GM12878 (cell line): Measurements from ENCODE around the gene SEL1L. TPM values are rescaled to one million over a fixed set of nuclear protein-coding genes. Genes with fewer than 3 reads are reported as not detected.

Experiments
- ATAC-seq: fragments of 200-7000 bp; cut with Tn5 transposase; 3 replicates; pipeline ENCODE4 v1.9.1; 2020; ENCODE audit warnings: mild to moderate bottlenecking, moderate library complexity
- BruUV-seq: library from RNA; stranded (reverse); fragments of 400-500 nt; replicated peaks from 2 replicates; lab custom pipeline; 2021; lab: Mats Ljungman, UMichigan
- CTCF ChIA-PET: fragments of 300-600 bp; sonication (Branson Sonifier 250); formaldehyde crosslinking; extraction: SDS; loops from one replicate; lab custom pipeline; 2021; ENCODE audit warnings: inconsistent platforms; lab: Yijun Ruan, JAX
- POLR2A ChIA-PET: fragments of 350-600 bp; formaldehyde crosslinking; extraction: SDS; loops from one replicate; lab custom pipeline; 2021; ENCODE audit warnings: inconsistent platforms; lab: Charles Lee
- RAD21 ChIA-PET: fragments of 300-600 bp; sonication (Branson Sonifier 250); formaldehyde crosslinking; loops from one replicate; lab custom pipeline; 2023; ENCODE audit warnings: antibody characterized with exemption; ENCODE audit not compliant: unreplicated experiment; lab: Charles Lee
- SMC1A ChIA-PET: fragments of 300-600 bp; sonication (Branson Sonifier 250); formaldehyde crosslinking; loops from one replicate; lab custom pipeline; 2023; ENCODE audit not compliant: unreplicated experiment, uncharacterized antibody; lab: Charles Lee
- DNase-seq: peaks from one replicate; pipeline ENCODE4 v3.0.0-alpha.2; 2011; ENCODE audit warnings: low read depth, low spot score
- FAIRE-seq: peaks from 3 replicates; lab custom pipeline; 2011; peaks lifted over from hg19 to GRCh38; lab: Jason Lieb, UNC
- H2AFZ ChIP-seq: 2 replicates; pipeline ENCODE4 v1.6.0; 2011; ENCODE audit warnings: low read depth, low read length, control low read depth; ENCODE audit not compliant: control insufficient read depth
- H3K27ac ChIP-seq: 2 replicates; pipeline ENCODE4 v1.5.1; 2011; ENCODE audit warnings: control low read depth; ENCODE audit not compliant: control insufficient read depth, insufficient read depth
- H3K27me3 ChIP-seq, 2 experiments: replicated peaks in 1 of 2; 2 replicates each; pipeline versions ENCODE4 v1.6.0 to v1.6.1; 2011; ENCODE audit warnings: low read length in 1 of 2; ENCODE audit not compliant: control insufficient read depth in 2 of 2, insufficient read depth in 2 of 2
- H3K36me3 ChIP-seq, 2 experiments: 2 replicates each; pipeline ENCODE4 v1.5.1; 2011; ENCODE audit warnings: low read length in 1 of 2; ENCODE audit not compliant: control insufficient read depth in 2 of 2, insufficient read depth in 2 of 2
- H3K4me1 ChIP-seq: 2 replicates; pipeline ENCODE4 v1.6.1; 2011; ENCODE audit warnings: mild to moderate bottlenecking, low read length, moderate library complexity, mixed read lengths; ENCODE audit not compliant: control insufficient read depth, insufficient read depth
- H3K4me2 ChIP-seq: 2 replicates; pipeline ENCODE4 v1.6.0; 2011; ENCODE audit warnings: control low read depth; ENCODE audit not compliant: control insufficient read depth, insufficient read depth
- H3K4me3 ChIP-seq: fragments of 200-600 bp; sonication (generic); 2 replicates; pipeline ENCODE4 v1.5.1; 2016
- H3K79me2 ChIP-seq: 2 replicates; pipeline ENCODE4 v1.6.0; 2011; ENCODE audit warnings: low read length; ENCODE audit not compliant: control insufficient read depth, insufficient read depth
- H3K9ac ChIP-seq: 2 replicates; pipeline ENCODE4 v1.8.0; 2011; ENCODE audit warnings: low read length, control low read depth, mixed read lengths; ENCODE audit not compliant: control insufficient read depth, insufficient read depth
- H3K9me3 ChIP-seq: replicated peaks from 3 replicates; pipeline ENCODE4 v1.5.1; 2011; ENCODE audit warnings: mild to moderate bottlenecking, low read length; ENCODE audit not compliant: control insufficient read depth, insufficient read depth
- H4K20me1 ChIP-seq: 2 replicates; pipeline ENCODE4 v1.6.0; 2011; ENCODE audit not compliant: control insufficient read depth, insufficient read depth
- MEF2B ChIP-seq: fragments of 450-650 bp; IDR thresholded peaks from 2 replicates; pipeline ENCODE4 v1.6.1; 2018; ENCODE audit warnings: mild to moderate bottlenecking, moderate library complexity; ENCODE audit not compliant: partially characterized antibody, poor library complexity, severe bottlenecking
- MLLT1 ChIP-seq: fragments of 450-650 bp; IDR thresholded peaks from 2 replicates; pipeline ENCODE4 v1.6.1; 2016; ENCODE audit warnings: mild to moderate bottlenecking
- TCF7 ChIP-seq: IDR thresholded peaks from 2 replicates; pipeline ENCODE4 v1.6.1; 2014; ENCODE audit warnings: antibody characterized with exemption, borderline replicate concordance
- ZBTB40 ChIP-seq: fragments of 450-650 bp; IDR thresholded peaks from 2 replicates; pipeline ENCODE4 v1.6.1; 2016; ENCODE audit warnings: mild to moderate bottlenecking, moderate library complexity, borderline replicate concordance
- WGBS: methylation state at CpG from one replicate; pipeline ENCODE4 v1.1.6; 2016; ENCODE audit warnings: low lambda C conversion rate; ENCODE audit not compliant: insufficient replicate concordance, insufficient coverage; ENCODE audit errors: missing lambda C conversion rate; 5-methylcytosine and 5-hydroxymethylcytosine counted together
- in situ Hi-C: fragments of 300-500 bp; cut with MboI; formaldehyde crosslinking; loops from 9 replicates; pipeline ENCODE4 v1.14.3; 2018; ENCODE audit warnings: mixed read lengths
- intact Hi-C: fragments of 100-400 bp; cut with micrococcal nuclease; formaldehyde crosslinking; loops from one replicate; pipeline ENCODE4 v1.14.2; 2022; ENCODE audit not compliant: unreplicated experiment
- polyA plus RNA-seq, 11 experiments: library from polyadenylated mRNA; depleted of rRNA in 4 of 11; unstranded in 6 of 11; stranded (reverse) in 5 of 11; fragments of >200 nt; fragmentation: Nextera tagmentation in 4 of 11; fragmentation: Illumina TruSeq in 1 of 11; extraction: Ambion mirVana in 4 of 11; extraction: Trizol in 1 of 11; gene quantifications; 1 replicate in 1 of 11; 2 replicates in 10 of 11; pipeline versions ENCODE4 v1.2.1 to v1.2.3, GENCODE V29; 2011 to 2016; ENCODE audit warnings: inconsistent platforms in 2 of 11, missing spikeins in 2 of 11, low read depth in 1 of 11
- total RNA-seq, 4 experiments: library from RNA; depleted of rRNA in 3 of 4; stranded (reverse); fragments of >200 nt in 3 of 4; fragmentation: Illumina TruSeq in 1 of 4; extraction: Trizol in 1 of 4; gene quantifications; 2 replicates each; pipeline versions ENCODE4 v1.2.1 to v1.2.3, GENCODE V29; 2013 to 2021

Gene SEL1L
- total and polyA plus RNA-seq, 10 of the 15 experiments (the other 5 are each of a cell fraction or from before 2014, with no cell fraction given): 13.4 to 57.2 (median 31.7) TPM

- ATAC-seq (no peak), FAIRE-seq (no peak), DNase-seq (no peak)
- Histone ChIP-seq H3K27me3 (no peaks in the 10 kb centered on the region), H3K9ac (peak overlapping the region; percentile 40; the same call in 1 of the 2 replicates), H3K4me2 (peak overlapping the region; percentile 70), H3K4me3 (peak overlapping the region; percentile 42; the same call in 1 of the 2 replicates), H3K27ac (peak overlapping the region; percentile 80), H3K4me1 (peaks cover 20% of the 10 kb centered on the region), H3K9me3 (peaks cover 4% of the 10 kb centered on the region; the same call in 1 of the 3 replicates), H3K79me2 (peaks cover 41% of the 10 kb centered on the region), H3K36me3 (no peaks in the 10 kb centered on the region), H4K20me1 (no peaks in the 10 kb centered on the region), H2AFZ (peak overlapping the region; percentile 90)
- intact Hi-C loops: loop anchor here (1.0 kb wide), 1 partner anchor 315 kb away; no protein-coding TSS in a partner anchor
- BruUV-seq: no TSS peak
- ChIA-PET CTCF (interaction anchor here (1.5 kb wide), 1 partner anchor 365 kb away, joined by 3 read pairs; no protein-coding TSS in a partner anchor), POLR2A (interaction anchor here (1.6 kb wide), 1 partner anchor 10 kb away, joined by 7 read pairs; no protein-coding TSS in a partner anchor), RAD21 (interaction anchor here (1.1 to 1.3 kb wide), 2 partner anchors 10 to 70 kb away, joined by 3 to 4 read pairs; no protein-coding TSS in a partner anchor), SMC1A (interaction anchor here (0.6 to 1.4 kb wide), 7 partner anchors 12 to 70 kb away, joined by 3 to 4 read pairs (median 3); no protein-coding TSS in a partner anchor)
- WGBS: 76% methylated on average over 8 of the region's 8 CpGs
- TF ChIP-seq ZBTB40 (no peak), MLLT1 (peak; percentile 47; the same call in 1 of the 2 replicates), TCF7 (no peak), MEF2B (no peak)
- in situ Hi-C loops: no loop called here
Measured at GRCh38 chr14:81534510-81535074, 939 bp upstream of the SEL1L start.
